GM10266 (cell line): ENCODE results near the gene ADAMTS13.

Experiments
- DNase-seq: peaks from one replicate; pipeline ENCODE4 v3.0.0; 2012; ENCODE audit errors: extremely low spot score
- TF ChIP-seq, protein P1 (sequence below): IDR thresholded peaks from 2 replicates; pipeline ENCODE4 v1.5.1; 2012; ENCODE audit warnings: mild to moderate bottlenecking, low read depth; ENCODE audit not compliant: control insufficient read depth, insufficient read depth; ENCODE audit errors: missing control alignments

The ADAMTS13 gene

DNA sequence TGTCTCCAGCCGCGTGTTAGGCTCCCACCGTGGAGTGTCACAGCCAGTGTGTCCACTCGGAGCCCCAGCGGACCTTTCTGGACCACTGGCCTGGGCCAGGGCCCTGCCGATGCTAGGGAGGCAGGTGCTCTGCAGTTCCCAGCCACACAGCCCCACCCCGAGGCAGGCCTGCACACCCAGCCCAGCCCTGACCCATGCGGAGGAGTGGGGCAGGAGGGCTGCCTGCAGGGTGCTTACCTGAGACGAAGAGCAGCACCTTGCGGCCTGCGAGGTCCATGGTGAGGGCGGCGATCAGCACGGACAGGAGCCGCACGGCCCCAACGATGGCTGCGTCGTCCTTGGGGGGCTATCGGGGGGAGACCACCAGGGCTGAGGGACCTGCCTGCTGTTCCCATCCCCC lies 51.6 kb downstream of the ADAMTS13 start:
- DNase-seq, result no peak
- TF ChIP-seq, protein P1, sequence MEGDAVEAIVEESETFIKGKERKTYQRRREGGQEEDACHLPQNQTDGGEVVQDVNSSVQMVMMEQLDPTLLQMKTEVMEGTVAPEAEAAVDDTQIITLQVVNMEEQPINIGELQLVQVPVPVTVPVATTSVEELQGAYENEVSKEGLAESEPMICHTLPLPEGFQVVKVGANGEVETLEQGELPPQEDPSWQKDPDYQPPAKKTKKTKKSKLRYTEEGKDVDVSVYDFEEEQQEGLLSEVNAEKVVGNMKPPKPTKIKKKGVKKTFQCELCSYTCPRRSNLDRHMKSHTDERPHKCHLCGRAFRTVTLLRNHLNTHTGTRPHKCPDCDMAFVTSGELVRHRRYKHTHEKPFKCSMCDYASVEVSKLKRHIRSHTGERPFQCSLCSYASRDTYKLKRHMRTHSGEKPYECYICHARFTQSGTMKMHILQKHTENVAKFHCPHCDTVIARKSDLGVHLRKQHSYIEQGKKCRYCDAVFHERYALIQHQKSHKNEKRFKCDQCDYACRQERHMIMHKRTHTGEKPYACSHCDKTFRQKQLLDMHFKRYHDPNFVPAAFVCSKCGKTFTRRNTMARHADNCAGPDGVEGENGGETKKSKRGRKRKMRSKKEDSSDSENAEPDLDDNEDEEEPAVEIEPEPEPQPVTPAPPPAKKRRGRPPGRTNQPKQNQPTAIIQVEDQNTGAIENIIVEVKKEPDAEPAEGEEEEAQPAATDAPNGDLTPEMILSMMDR, result no peak

GRCh38 chr9:133474215-133474614 lies 52.0 kb downstream of the ADAMTS13 start:
- TF ChIP-seq, protein P1, result no peak
- DNase-seq, result no peak

DNA sequence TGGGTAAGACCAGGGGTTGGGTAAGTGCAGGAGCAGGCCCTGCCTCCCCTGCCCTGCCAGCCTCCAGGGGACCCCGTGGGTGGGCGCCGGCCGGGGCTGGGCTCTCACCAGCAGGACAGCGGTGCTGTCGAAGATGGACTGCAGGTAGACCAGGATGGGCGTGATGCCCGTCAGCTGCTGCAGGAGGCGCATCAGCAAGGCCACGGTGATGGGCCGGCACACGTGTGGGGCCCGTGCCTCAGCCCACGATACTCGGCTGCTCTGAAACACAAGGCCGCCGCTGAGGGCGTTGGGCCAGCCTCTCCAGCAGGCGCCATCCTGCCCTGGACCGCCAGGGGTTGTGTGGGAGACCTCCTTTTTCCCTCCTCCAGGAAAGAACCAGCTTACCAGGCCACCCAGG lies 52.7 kb downstream of the ADAMTS13 start:
- TF ChIP-seq, protein P1, result no peak
- no peak for DNase-seq

DNA sequence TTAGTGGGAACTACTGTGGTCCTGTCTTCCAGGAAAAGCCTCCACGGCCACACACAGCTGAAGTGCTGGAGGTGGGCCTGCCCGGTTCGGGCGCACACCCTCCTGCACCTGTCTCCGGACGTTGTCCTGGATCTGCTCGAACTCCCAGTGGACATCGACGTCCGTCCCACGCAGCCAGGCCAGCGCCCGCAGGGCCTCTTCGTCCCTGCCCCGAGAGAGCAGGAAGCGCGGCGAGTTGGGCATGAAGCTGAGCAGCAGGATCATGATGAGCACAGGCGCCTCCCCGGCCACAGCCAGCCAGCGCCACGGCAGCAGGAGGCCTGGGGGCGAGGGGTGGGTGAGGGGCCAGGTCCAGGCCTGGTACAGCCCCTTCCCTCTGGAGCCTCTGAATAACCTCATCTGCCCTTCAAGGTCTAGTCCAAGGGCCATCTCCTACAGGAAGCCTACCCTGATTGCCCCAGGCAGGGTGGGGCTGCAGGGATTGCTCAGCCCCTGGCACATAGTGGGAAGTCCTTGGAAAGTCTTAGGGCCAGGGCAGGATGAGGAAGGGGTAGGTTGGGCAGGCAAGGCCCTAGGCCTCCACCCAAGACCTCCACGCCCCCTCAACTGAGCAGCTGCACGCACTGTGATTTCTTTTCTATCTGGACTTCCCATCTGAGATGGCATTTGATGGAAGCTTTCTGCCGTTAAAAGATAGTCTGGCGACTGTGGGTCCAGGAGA lies 53.3 kb downstream of the ADAMTS13 start:
- DNase-seq, result no peak
- TF ChIP-seq, protein P1, result no peak

- TF ChIP-seq, protein P1, result no peak
- no peak for DNase-seq
Measured at GRCh38 chr9:133476036-133476931, 54.1 kb downstream of the ADAMTS13 start.

DNA sequence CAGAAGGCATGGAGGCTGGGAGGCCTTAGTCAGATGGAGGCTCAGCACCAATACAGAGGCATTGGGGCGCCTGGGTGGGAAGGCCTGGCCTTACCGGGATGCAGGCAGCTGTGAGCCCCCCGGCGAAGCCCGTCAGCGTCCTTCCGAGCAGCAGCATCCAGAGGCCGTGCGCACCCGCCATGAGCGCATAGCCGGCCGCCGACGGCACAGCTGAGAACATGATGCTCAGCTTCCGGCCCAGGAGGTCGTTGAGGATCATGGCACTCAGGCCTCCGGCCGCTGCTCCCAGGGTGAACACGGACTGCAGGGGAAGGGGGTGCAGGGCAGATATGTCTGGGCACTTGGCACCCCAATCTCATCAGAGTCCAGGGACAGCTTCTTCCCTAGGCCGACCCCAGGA lies 54.8 kb downstream of the ADAMTS13 start:
- TF ChIP-seq, protein P1, result no peak
- no peak for DNase-seq

DNA sequence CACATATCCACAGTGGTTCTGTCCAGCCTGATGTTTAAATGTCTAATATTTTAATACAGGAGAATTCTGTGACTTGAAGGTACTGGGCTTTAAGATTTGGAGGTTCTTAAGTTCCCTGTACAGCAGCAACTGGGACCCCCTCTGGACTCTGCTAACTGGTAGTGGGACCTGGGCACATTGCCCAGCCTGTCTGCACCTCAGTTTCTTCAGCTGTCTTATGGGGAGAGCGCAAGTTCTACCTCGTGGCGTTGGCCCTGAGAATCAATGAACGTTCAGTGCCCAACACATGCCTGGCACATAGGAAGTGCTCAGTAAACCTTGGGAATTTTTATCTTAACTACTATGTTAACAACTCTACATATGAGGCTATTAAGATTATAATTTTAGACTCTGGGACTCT lies 55.3 kb downstream of the ADAMTS13 start:
- TF ChIP-seq, protein P1, result no peak
- DNase-seq, result no peak
